Lung (tissue), 12 donors: Measurements from ENCODE around the gene SLC11A2. TPM values are rescaled to one million over a fixed set of nuclear protein-coding genes. Genes with fewer than 3 reads are reported as not detected.
A peak's percentile ranks its signal among the peaks of the same experiment; 100 is the strongest.

Experiments
- ATAC-seq: fragments of 200-7000 bp; cut with Tn5 transposase; one replicate; pipeline ENCODE4 v1.9.1; 2020; ENCODE audit warnings: moderate number of reproducible peaks; ENCODE audit not compliant: insufficient read depth, low FRiP score
- DNase-seq, 3 donors: peaks; one replicate each; pipeline ENCODE4 v3.0.0-alpha.2; 2013 to 2017
- H3K27ac ChIP-seq, 2 donors: one replicate each; pipeline ENCODE4 v1.5.1; 2013; ENCODE audit warnings: mild to moderate bottlenecking in 2 of 2, moderate library complexity in 2 of 2, control low read depth in 1 of 2, inconsistent platforms in 1 of 2, low read depth in 1 of 2, low read length in 1 of 2
- H3K27me3 ChIP-seq, 3 donors: one replicate each; pipeline ENCODE4 v1.5.1; 2013; ENCODE audit warnings: low read length in 2 of 3; ENCODE audit not compliant: control insufficient read depth in 3 of 3, insufficient read depth in 3 of 3
- H3K36me3 ChIP-seq, 4 donors: one replicate each; pipeline ENCODE4 v1.5.1; 2013; ENCODE audit warnings: low read length in 4 of 4, mild to moderate bottlenecking in 1 of 4, moderate library complexity in 1 of 4; ENCODE audit not compliant: control insufficient read depth in 4 of 4, insufficient read depth in 4 of 4
- H3K4me1 ChIP-seq, 5 donors: one replicate each; pipeline ENCODE4 v1.5.1; 2013; ENCODE audit warnings: low read length in 5 of 5, mild to moderate bottlenecking in 2 of 5, moderate library complexity in 1 of 5; ENCODE audit not compliant: control insufficient read depth in 5 of 5, insufficient read depth in 5 of 5
- H3K4me3 ChIP-seq: one replicate; pipeline ENCODE4 v1.5.1; 2013; ENCODE audit warnings: mild to moderate bottlenecking, control low read depth, moderate library complexity
- H3K9ac ChIP-seq, 2 donors: one replicate each; pipeline ENCODE4 v1.5.1; 2013; ENCODE audit warnings: low read length in 2 of 2, control low read depth in 1 of 2; ENCODE audit not compliant: insufficient read depth in 1 of 2
- H3K9me3 ChIP-seq, 4 donors: one replicate each; pipeline ENCODE4 v1.5.1; 2013; ENCODE audit warnings: low read length in 3 of 4, mild to moderate bottlenecking in 1 of 4, moderate library complexity in 1 of 4; ENCODE audit not compliant: control insufficient read depth in 4 of 4, insufficient read depth in 3 of 4
- WGBS, 2 donors: extraction: QIAGEN DNeasy Blood & Tissue Kit; methylation state at CpG; one replicate each; pipeline ENCODE4 v1.1.7; 2013; 5-methylcytosine and 5-hydroxymethylcytosine counted together
- polyA plus RNA-seq, 2 donors: library from polyadenylated mRNA; stranded (reverse); fragments of 200-250 nt; gene quantifications; one replicate each; pipeline ENCODE4 v1.2.1, GENCODE V29; 2013
- total RNA-seq, 2 donors: library from RNA; depleted of rRNA in 1 of 2; stranded (reverse); fragments of >200 nt in 1 of 2; gene quantifications; one replicate each; pipeline ENCODE4 v1.2.1, GENCODE V29; 2014 to 2021
- TF ChIP-seq, protein P1 (sequence below): IDR thresholded peaks from 2 replicates; pipeline ENCODE4 v1.5.1; 2012; ENCODE audit warnings: mild to moderate bottlenecking; ENCODE audit errors: control extremely low read depth, extremely low read depth
- donor health status: control.
- donor health status: control.
- donor health status: Bipolar disorder and iron deficiency.
- donor health status: healthy.
- donor health status: DM: yes; HTN: yes; CAD: no.

The SLC11A2 gene
- total and polyA plus RNA-seq, 4 donors, result 29.2 to 129 (median 90.6) TPM

GRCh38 chr12:51013441-51013840 is 12.7 kb downstream of the SLC11A2 start:
- Histone ChIP-seq H3K27ac (peak overlapping the region in 1 of 2 donors; percentile 22), H3K36me3 (peaks cover 0 to 1% (median under 1%) of the 10 kb centered on the region in 4 donors), H3K9me3 (no peaks in the 10 kb centered on the region), H3K4me3 (no peak overlapping the region), H3K27me3 (no peaks in the 10 kb centered on the region), H3K4me1 (peaks cover 0 to 10% (median 5%) of the 10 kb centered on the region in 5 donors), H3K9ac (no peak overlapping the region)
- ATAC-seq (no peak), DNase-seq (no peak)
- WGBS, 2 donors, result 93 to 98% methylated on average over 7 of the region's 7 CpGs
- TF ChIP-seq, protein P1, sequence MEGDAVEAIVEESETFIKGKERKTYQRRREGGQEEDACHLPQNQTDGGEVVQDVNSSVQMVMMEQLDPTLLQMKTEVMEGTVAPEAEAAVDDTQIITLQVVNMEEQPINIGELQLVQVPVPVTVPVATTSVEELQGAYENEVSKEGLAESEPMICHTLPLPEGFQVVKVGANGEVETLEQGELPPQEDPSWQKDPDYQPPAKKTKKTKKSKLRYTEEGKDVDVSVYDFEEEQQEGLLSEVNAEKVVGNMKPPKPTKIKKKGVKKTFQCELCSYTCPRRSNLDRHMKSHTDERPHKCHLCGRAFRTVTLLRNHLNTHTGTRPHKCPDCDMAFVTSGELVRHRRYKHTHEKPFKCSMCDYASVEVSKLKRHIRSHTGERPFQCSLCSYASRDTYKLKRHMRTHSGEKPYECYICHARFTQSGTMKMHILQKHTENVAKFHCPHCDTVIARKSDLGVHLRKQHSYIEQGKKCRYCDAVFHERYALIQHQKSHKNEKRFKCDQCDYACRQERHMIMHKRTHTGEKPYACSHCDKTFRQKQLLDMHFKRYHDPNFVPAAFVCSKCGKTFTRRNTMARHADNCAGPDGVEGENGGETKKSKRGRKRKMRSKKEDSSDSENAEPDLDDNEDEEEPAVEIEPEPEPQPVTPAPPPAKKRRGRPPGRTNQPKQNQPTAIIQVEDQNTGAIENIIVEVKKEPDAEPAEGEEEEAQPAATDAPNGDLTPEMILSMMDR, result no peak

DNA sequence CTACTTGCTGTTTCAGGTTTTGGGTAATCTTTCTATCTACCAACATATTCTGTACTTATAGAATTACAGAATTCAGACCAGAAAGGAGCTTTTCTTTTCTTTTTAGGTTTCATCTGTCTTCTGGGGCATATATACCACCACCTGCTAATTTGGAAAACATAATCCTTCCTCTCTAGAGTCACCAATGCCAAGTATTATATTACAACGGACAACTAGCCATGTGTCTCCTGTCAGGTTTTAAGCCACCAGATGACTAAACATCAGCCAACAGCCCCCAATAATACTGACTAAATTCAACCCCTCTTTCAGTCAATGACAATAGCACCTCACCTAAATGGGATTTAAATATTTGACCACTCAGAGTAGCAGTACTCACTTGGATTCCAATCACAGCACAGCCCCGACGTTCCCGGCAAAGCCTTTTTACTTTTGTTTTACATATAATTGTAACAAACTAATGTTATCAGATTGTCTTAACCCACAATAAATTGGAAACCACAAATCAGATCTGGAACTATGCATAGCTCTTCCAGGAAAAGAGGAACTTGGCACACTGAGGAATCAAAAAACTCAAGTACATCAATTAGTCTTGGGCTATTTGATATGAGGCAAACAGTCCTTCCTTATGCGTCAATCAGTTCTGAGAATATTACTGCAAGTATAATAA is 13.5 kb downstream of the SLC11A2 start:
- no peak for ATAC-seq
- peaks cover 0 to 3% (median 3%) of the 10 kb centered on the region in 4 donors for H3K36me3 ChIP-seq
- H3K9ac ChIP-seq, result no peak overlapping the region
- no peaks in the 10 kb centered on the region for H3K27me3 ChIP-seq
- no peak for DNase-seq
- no peak overlapping the region for H3K27ac ChIP-seq
- no peaks in the 10 kb centered on the region for H3K9me3 ChIP-seq
- TF ChIP-seq, protein P1, result no peak
- no peak overlapping the region for H3K4me3 ChIP-seq
- 42 to 48% methylated on average over 5 of the region's 5 CpGs for WGBS, 2 donors
- H3K4me1 ChIP-seq, result peaks cover 0 to 10% (median 3%) of the 10 kb centered on the region in 5 donors

DNA sequence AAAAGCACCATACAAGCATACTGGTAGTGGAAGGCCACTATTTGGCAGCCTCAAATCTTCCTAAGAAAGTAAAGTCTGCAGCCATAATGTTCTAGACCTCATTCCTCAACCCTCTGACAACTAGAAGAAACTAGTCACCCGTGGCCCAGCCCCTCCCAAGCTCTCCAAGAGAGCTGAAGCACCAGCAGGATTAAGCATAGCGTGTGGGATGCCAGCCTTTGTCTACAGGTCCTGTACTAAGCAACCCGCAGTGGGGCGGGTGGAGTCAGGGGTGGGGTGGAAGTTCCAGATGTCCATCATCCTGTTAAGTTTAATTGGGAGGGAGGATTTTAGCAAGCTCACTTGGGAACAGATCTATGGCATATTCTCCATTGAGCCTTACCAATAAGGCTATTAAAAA is 14.2 kb downstream of the SLC11A2 start:
- 64 to 83% methylated on average over 4 of the region's 4 CpGs for WGBS, 2 donors
- DNase-seq, result no peak
- Histone ChIP-seq H3K9me3 (no peaks in the 10 kb centered on the region), H3K36me3 (peaks cover 0 to 3% (median 3%) of the 10 kb centered on the region in 4 donors), H3K4me1 (peaks cover 0 to 10% (median 3%) of the 10 kb centered on the region in 5 donors), H3K27me3 (no peaks in the 10 kb centered on the region), H3K27ac (no peak overlapping the region), H3K9ac (no peak overlapping the region), H3K4me3 (no peak overlapping the region)
- TF ChIP-seq, protein P1, result no peak
- no peak for ATAC-seq
